Mesendoderm (in vitro differentiated cells): ENCODE data around the gene ARRDC5.
"Not testable (repeated sequence)": the region's sequence is repeated elsewhere in the genome, so short reads cannot be mapped to it uniquely, and the experiment has no call there.

Experiments
- DNase-seq: peaks from one replicate; pipeline ENCODE4 v3.0.0; 2013
- H2AK5ac ChIP-seq: 2 replicates; pipeline ENCODE4 v1.6.1; 2013; ENCODE audit warnings: low read length, inconsistent platforms
- H2BK120ac ChIP-seq: 2 replicates; pipeline ENCODE4 v1.6.1; 2013; ENCODE audit warnings: low read depth, mild to moderate bottlenecking, low read length, moderate library complexity, mixed read lengths
- H2BK15ac ChIP-seq: replicated peaks from 2 replicates; pipeline ENCODE4 v1.6.1; 2013; ENCODE audit warnings: low read depth, mild to moderate bottlenecking, moderate library complexity
- H2BK5ac ChIP-seq: 2 replicates; pipeline ENCODE4 v1.6.1; 2013; ENCODE audit warnings: low read length, inconsistent platforms
- H3K18ac ChIP-seq: 2 replicates; pipeline ENCODE4 v1.6.1; 2013; ENCODE audit warnings: mild to moderate bottlenecking, low read length, mixed read lengths
- H3K23ac ChIP-seq: one replicate; pipeline ENCODE4 v1.6.1; 2013; ENCODE audit warnings: low read length
- H3K27ac ChIP-seq: 2 replicates; pipeline ENCODE4 v1.5.1; 2013; ENCODE audit warnings: low read depth, mild to moderate bottlenecking, inconsistent platforms, low read length, moderate library complexity
- H3K27me3 ChIP-seq: 2 replicates; pipeline ENCODE4 v1.6.1; 2013; ENCODE audit warnings: low read length, control low read depth, mild to moderate bottlenecking, inconsistent platforms; ENCODE audit not compliant: insufficient read depth, poor library complexity
- H3K36me3 ChIP-seq: 2 replicates; pipeline ENCODE4 v1.6.1; 2013; ENCODE audit warnings: low read length, inconsistent platforms; ENCODE audit not compliant: control insufficient read depth, insufficient read depth
- H3K4ac ChIP-seq: one replicate; pipeline ENCODE4 v1.6.1; 2013; ENCODE audit warnings: low read depth, mild to moderate bottlenecking, low read length, moderate library complexity
- H3K4me1 ChIP-seq: 2 replicates; pipeline ENCODE4 v1.6.1; 2013; ENCODE audit warnings: low read depth, low read length, inconsistent platforms; ENCODE audit not compliant: control insufficient read depth
- H3K4me2 ChIP-seq: 2 replicates; pipeline ENCODE4 v1.6.1; 2013; ENCODE audit warnings: low read length
- H3K4me3 ChIP-seq: 2 replicates; pipeline ENCODE4 v1.5.1; 2013; ENCODE audit warnings: mild to moderate bottlenecking, low read length
- H3K56ac ChIP-seq: one replicate; pipeline ENCODE4 v1.6.1; 2013; ENCODE audit warnings: low read length
- H3K79me1 ChIP-seq: 2 replicates; pipeline ENCODE4 v1.6.1; 2013; ENCODE audit warnings: low read length, inconsistent platforms
- H3K79me2 ChIP-seq: 2 replicates; pipeline ENCODE4 v1.6.1; 2013; ENCODE audit warnings: mild to moderate bottlenecking, low read length; ENCODE audit not compliant: control insufficient read depth, insufficient read depth
- H3K9ac ChIP-seq: 2 replicates; pipeline ENCODE4 v1.6.1; 2013; ENCODE audit warnings: low read length, inconsistent platforms
- H4K5ac ChIP-seq: one replicate; pipeline ENCODE4 v1.6.1; 2013; ENCODE audit warnings: low read length
- H4K8ac ChIP-seq: one replicate; pipeline ENCODE4 v1.6.1; 2013; ENCODE audit warnings: low read depth, mild to moderate bottlenecking, control low read depth, low read length, moderate library complexity
- WGBS: extraction: QIAGEN DNeasy Blood & Tissue Kit; methylation state at CpG from one replicate; pipeline ENCODE4 v1.1.7; 2013; ENCODE audit warnings: low lambda C conversion rate, missing lambda C conversion rate; ENCODE audit not compliant: insufficient coverage; ENCODE audit errors: extremely low coverage; 5-methylcytosine and 5-hydroxymethylcytosine counted together
- small RNA-seq: library from polyadenylated mRNA; stranded (forward); fragments of <200 nt; extraction: miRNeasy Mini kit (QIAGEN cat#:217004); gene quantifications from one replicate; pipeline ENCODE3, GENCODE V24; 2013; ENCODE audit not compliant: insufficient read depth

ARRDC5 gene

GRCh38 chr19:4847190-4847973 lies 55.3 kb downstream of the ARRDC5 start:
- peaks cover 4% of the 10 kb centered on the region for H3K36me3 ChIP-seq
- H2AK5ac ChIP-seq, result no peak overlapping the region
- H3K79me2 ChIP-seq, result no peaks in the 10 kb centered on the region
- H3K4me1 ChIP-seq, result no peaks in the 10 kb centered on the region
- no peak overlapping the region for H4K8ac ChIP-seq
- H3K27ac ChIP-seq, result no peak overlapping the region
- no peaks in the 10 kb centered on the region for H3K27me3 ChIP-seq
- no peaks in the 10 kb centered on the region for H3K79me1 ChIP-seq
- H3K56ac ChIP-seq, result no peak overlapping the region
- no peak overlapping the region for H3K4ac ChIP-seq
- no peak overlapping the region for H4K5ac ChIP-seq
- H2BK120ac ChIP-seq, result no peak overlapping the region
- no peak overlapping the region for H3K4me2 ChIP-seq
- H3K9ac ChIP-seq, result no peak overlapping the region
- WGBS, result no CpG with 5 or more reads among the region's 23 CpGs
- H3K23ac ChIP-seq, result no peak overlapping the region
- H3K18ac ChIP-seq, result no peak overlapping the region
- no peak overlapping the region for H2BK15ac ChIP-seq
- DNase-seq, result no peak
- no peak overlapping the region for H2BK5ac ChIP-seq
- no peak overlapping the region for H3K4me3 ChIP-seq

GRCh38 chr19:4845975-4846374 lies 56.7 kb downstream of the ARRDC5 start:
- H2BK15ac ChIP-seq, H3K79me2 ChIP-seq, H3K18ac ChIP-seq, H4K5ac ChIP-seq, H2BK120ac ChIP-seq, H2AK5ac ChIP-seq, H2BK5ac ChIP-seq, H3K9ac ChIP-seq, H3K4me3 ChIP-seq, H3K27me3 ChIP-seq, H3K36me3 ChIP-seq, H3K79me1 ChIP-seq, DNase-seq, H3K4me1 ChIP-seq, H4K8ac ChIP-seq, H3K4ac ChIP-seq, H3K23ac ChIP-seq, H3K56ac ChIP-seq, H3K4me2 ChIP-seq, H3K27ac ChIP-seq: not testable (repeated sequence)
- no CpG with 5 or more reads among the region's 9 CpGs for WGBS

- H3K79me2 ChIP-seq, result no peaks in the 10 kb centered on the region
- H2AK5ac ChIP-seq, result no peak overlapping the region
- no peak overlapping the region for H2BK5ac ChIP-seq
- no peak overlapping the region for H3K23ac ChIP-seq
- DNase-seq, result no peak
- H3K56ac ChIP-seq, result no peak overlapping the region
- no peak overlapping the region for H2BK120ac ChIP-seq
- H3K9ac ChIP-seq, result no peak overlapping the region
- no peak overlapping the region for H3K4ac ChIP-seq
- no peaks in the 10 kb centered on the region for H3K4me1 ChIP-seq
- H4K8ac ChIP-seq, result no peak overlapping the region
- no peak overlapping the region for H3K4me3 ChIP-seq
- no CpG with 5 or more reads among the region's 10 CpGs for WGBS
- no peak overlapping the region for H3K27ac ChIP-seq
- no peaks in the 10 kb centered on the region for H3K27me3 ChIP-seq
- peaks cover 7% of the 10 kb centered on the region for H3K36me3 ChIP-seq
- no peak overlapping the region for H4K5ac ChIP-seq
- H3K18ac ChIP-seq, result no peak overlapping the region
- H3K79me1 ChIP-seq, result no peaks in the 10 kb centered on the region
- no peak overlapping the region for H3K4me2 ChIP-seq
- no peak overlapping the region for H2BK15ac ChIP-seq
These were observed 58.1 kb downstream of the ARRDC5 start for GRCh38 chr19:4844348-4845179.

- no peak overlapping the region for H3K4me2 ChIP-seq
- no peaks in the 10 kb centered on the region for H3K79me2 ChIP-seq
These were observed 59.1 kb downstream of the ARRDC5 start for GRCh38 chr19:4843647-4843965.

More at GRCh38 chr19:4843647-4843965, 59.1 kb downstream of the ARRDC5 start:
- DNase-seq, result no peak
- H3K4me3 ChIP-seq, result no peak overlapping the region
- H3K4ac ChIP-seq, result no peak overlapping the region
- H3K9ac ChIP-seq, result no peak overlapping the region
- no peak overlapping the region for H3K18ac ChIP-seq
- H3K23ac ChIP-seq, result no peak overlapping the region
- no peak overlapping the region for H4K5ac ChIP-seq
- peaks cover 13% of the 10 kb centered on the region for H3K36me3 ChIP-seq
- no peaks in the 10 kb centered on the region for H3K27me3 ChIP-seq
- H3K79me1 ChIP-seq, result no peaks in the 10 kb centered on the region
- H4K8ac ChIP-seq, result no peak overlapping the region
- H2BK5ac ChIP-seq, result no peak overlapping the region
- H2BK15ac ChIP-seq, result no peak overlapping the region
- H2AK5ac ChIP-seq, result no peak overlapping the region
- no peak overlapping the region for H2BK120ac ChIP-seq
- H3K4me1 ChIP-seq, result no peaks in the 10 kb centered on the region
- no CpG with 5 or more reads among the region's 6 CpGs for WGBS
- H3K56ac ChIP-seq, result no peak overlapping the region
- H3K27ac ChIP-seq, result no peak overlapping the region

Small RNAs within 50 kb of the gene (small RNA-seq; reads per million reads assigned to genes)
- gene MIR4747, result 1.3 reads per million
